HG03575 (cell line): ENCODE results near the gene MAD1L1.
"Not testable (repeated sequence)": the region's sequence is repeated elsewhere in the genome, so short reads cannot be mapped to it uniquely, and the experiment has no call there.

Experiments
- ATAC-seq: cut with Tn5 transposase; IDR thresholded peaks from one replicate; pipeline ENCODE4 v1.9.1; 2021; ENCODE audit not compliant: unreplicated experiment, insufficient number of reproducible peaks, low FRiP score; ENCODE audit errors: extremely low read depth

MAD1L1 gene

GRCh38 chr7:1837696-1838543 lies 394.8 kb downstream of the MAD1L1 start:
- not testable (repeated sequence) for ATAC-seq

DNA sequence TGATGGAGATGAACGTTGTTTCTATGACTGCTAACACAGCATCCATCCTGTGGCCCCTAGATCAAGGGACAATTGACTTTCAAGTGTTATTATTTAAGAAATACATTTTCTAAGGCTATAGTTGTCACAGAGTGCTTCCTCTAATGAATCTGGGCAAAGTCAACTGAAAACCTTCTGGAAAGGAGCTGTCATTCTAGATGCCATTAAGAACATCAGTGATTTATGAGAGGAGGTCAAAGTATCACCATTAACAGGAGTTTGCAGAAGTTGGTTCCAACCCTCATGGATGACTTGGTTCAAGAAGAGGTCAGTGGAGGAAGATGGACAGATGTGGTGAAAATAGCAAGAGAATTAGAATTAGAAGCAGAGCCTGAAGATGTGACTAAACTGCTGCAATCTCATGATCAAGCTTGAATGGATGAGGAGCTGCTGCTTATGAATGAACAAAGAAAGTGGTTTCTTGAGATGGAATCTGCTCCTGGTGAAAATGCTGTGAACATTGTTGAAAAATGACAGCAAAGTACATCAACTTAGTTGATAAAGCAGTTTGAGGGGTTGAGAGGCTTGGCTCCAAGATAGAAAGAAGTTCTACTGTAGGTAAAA lies 400.7 kb downstream of the MAD1L1 start:
- ATAC-seq = not testable (repeated sequence)

GRCh38 chr7:1831471-1831870 lies 401.3 kb downstream of the MAD1L1 start:
- ATAC-seq = not testable (repeated sequence)

GRCh38 chr7:1829668-1830067 lies 403.1 kb downstream of the MAD1L1 start:
- ATAC-seq = not testable (repeated sequence)

- no peak for ATAC-seq
Measured at GRCh38 chr7:1829111-1829510, 403.6 kb downstream of the MAD1L1 start.

DNA sequence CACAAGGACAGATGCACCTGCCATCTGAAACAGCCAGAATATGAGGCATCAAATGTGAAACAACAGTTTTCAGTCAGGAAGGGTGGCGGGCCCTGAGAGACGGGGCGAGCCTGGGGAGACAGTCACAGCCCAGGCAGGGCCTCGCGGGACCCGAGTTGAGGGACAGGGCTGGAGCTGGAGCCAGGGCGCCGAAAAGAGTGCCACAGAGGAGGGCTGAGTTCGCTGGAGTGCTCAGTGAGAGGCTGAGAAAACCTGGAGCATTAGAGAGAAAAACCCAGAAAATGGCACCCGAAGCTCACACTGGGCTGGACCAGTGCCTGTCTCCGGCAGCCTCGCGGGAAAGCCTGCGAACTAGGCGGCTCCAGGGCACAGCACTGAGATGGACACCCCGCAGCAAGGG lies 404.6 kb downstream of the MAD1L1 start:
- not testable (repeated sequence) for ATAC-seq

DNA sequence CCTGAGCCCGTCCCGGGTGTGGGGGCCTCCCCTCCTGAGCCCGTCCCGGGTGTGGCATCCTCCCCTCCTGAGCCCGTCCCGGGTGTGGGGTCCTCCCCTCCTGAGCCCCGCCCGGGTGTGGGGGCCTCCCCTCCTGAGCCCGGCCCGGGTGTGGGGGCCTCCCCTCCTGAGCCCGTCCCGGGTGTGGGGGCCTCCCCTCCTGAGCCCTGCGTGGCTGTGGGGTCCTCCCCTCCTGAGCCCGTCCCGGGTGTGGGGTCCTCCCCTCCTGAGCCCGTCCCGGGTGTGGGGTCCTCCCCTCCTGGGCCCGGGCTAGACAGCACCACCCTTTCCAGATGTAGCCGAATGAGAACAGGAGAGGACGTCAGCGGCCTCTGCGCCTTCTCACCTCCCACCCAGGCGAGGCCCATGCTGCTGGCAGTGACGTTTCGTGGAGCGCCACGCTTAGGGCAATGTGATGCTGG lies 405.2 kb downstream of the MAD1L1 start:
- not testable (repeated sequence) for ATAC-seq

- not testable (repeated sequence) for ATAC-seq
Measured at GRCh38 chr7:1826931-1827330, 405.8 kb downstream of the MAD1L1 start.

GRCh38 chr7:1825897-1826741 lies 406.6 kb downstream of the MAD1L1 start:
- no peak for ATAC-seq

DNA sequence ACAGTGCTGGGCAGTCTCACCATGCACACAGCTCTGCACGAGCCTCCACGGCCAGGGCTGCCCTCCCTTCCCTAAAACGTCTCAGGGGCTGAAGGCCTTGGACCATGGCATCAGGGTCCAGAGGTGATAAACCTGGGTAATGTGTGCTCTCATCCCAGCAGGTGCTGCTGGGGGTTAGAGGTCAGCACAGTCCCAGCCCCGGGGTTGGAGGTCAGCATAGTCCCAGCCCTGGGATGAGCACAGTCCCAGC lies 407.2 kb downstream of the MAD1L1 start:
- not testable (repeated sequence) for ATAC-seq

GRCh38 chr7:1824882-1825646 lies 407.7 kb downstream of the MAD1L1 start:
- not testable (repeated sequence) for ATAC-seq

- ATAC-seq = not testable (repeated sequence)
Measured at GRCh38 chr7:1824151-1824881, 408.4 kb downstream of the MAD1L1 start.

- ATAC-seq = no peak
Measured at GRCh38 chr7:1823376-1824150, 409.2 kb downstream of the MAD1L1 start.

DNA sequence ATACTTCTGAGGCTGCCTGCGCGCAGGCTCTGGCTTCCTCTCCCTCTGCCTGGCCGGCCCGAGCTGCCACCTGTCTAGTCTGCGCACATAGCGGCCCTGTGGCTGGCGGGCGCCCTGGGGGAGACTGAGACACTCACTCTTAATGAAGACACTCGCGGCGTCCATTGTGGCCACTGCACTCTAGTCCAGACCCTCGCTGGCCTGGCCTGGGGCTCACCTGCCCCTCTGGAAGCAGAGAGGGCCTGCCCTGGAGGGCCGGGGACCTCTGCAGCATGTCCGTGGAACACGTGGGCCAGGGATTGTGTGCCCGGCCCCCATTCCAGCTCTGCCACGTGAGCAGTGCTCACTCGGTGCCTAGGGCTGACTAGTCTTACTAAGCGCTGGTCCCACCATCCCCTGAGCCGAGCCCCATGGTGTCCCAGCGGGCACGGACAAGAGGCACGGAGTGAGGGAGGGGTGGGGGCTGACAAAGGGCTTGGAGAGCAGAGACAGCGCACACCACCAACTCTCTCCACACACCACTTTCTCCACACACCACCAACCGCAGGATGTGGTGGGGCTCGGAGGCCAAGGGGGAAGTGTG lies 413.4 kb downstream of the MAD1L1 start:
- ATAC-seq = no peak

- ATAC-seq = no peak
Measured at GRCh38 chr7:1818575-1819258, 414.0 kb downstream of the MAD1L1 start.

DNA sequence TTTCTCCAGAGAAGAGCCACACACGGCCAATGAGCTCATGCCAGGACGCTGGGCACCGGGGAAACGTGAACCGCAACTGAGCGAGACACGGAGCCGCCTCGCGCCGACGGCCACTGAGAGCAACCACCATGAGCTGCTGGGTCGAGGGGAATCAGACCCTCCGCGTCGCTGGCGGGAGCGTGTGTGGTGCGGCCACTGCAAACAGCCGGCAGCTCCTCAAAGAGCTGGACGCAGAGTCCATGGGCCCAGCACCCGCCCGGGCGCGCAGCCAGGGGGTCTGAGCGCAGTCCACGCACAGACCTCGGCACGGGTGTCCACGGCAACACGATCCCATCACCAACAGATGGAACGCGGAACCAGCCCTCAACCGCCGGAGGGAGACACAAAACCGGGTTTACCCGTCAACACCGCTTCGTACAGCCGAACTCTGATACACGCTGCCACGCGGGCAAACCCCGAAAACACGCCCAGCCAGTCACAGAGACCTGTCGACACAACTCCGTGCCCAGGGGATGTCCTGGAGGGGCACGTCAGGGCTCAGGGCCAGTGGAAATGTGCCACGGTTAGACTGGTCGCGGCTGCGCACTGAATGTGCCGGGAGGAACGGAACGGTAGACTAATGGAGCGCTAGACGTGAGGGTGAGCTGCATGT lies 415.6 kb downstream of the MAD1L1 start:
- ATAC-seq = no peak
